HFF-Myc (cell line): ENCODE data around the gene ATF6B.
"Not testable (repeated sequence)": the region's sequence is repeated elsewhere in the genome, so short reads cannot be mapped to it uniquely, and the experiment has no call there.

Experiments
- DNase-seq: peaks from one replicate; pipeline ENCODE4 v3.0.0-alpha.2; 2011; ENCODE audit warnings: low read depth; ENCODE audit errors: extremely low read depth
- H3K4me3 ChIP-seq: replicated peaks from 2 replicates; pipeline ENCODE4 v1.5.1; 2011; ENCODE audit warnings: low read depth, mild to moderate bottlenecking, control low read depth, low read length
- CTCF ChIP-seq: IDR thresholded peaks from 2 replicates; pipeline ENCODE4 v1.5.1; 2012; ENCODE audit warnings: mild to moderate bottlenecking, low read depth, low read length, control low read depth; ENCODE audit errors: missing control alignments

ATF6B gene

GRCh38 chr6:32108094-32108627 lies 19.9 kb downstream of the ATF6B start:
- no peak for DNase-seq
- no peak for TF ChIP-seq CTCF
- no peak overlapping the region for H3K4me3 ChIP-seq

GRCh38 chr6:32107406-32107805 lies 20.6 kb downstream of the ATF6B start:
- no peak for TF ChIP-seq CTCF
- H3K4me3 ChIP-seq = no peak overlapping the region
- DNase-seq = no peak

GRCh38 chr6:32105433-32105832 lies 22.6 kb downstream of the ATF6B start:
- no peak for TF ChIP-seq CTCF
- no peak for DNase-seq

GRCh38 chr6:32102255-32102654 lies 25.8 kb downstream of the ATF6B start:
- DNase-seq = no peak
- no peak for TF ChIP-seq CTCF

More at GRCh38 chr6:32105433-32105832, 22.6 kb downstream of the ATF6B start:
- no peak overlapping the region for H3K4me3 ChIP-seq

GRCh38 chr6:32100251-32100650 lies 27.8 kb downstream of the ATF6B start:
- not testable (repeated sequence) for DNase-seq, H3K4me3 ChIP-seq

More at GRCh38 chr6:32102255-32102654, 25.8 kb downstream of the ATF6B start:
- no peak overlapping the region for H3K4me3 ChIP-seq

GRCh38 chr6:32097364-32097763 lies 30.7 kb downstream of the ATF6B start:
- DNase-seq = no peak
- TF ChIP-seq CTCF = no peak
- H3K4me3 ChIP-seq = no peak overlapping the region

- DNase-seq = no peak
- H3K4me3 ChIP-seq = no peak overlapping the region
- TF ChIP-seq CTCF = no peak
Measured at GRCh38 chr6:32096394-32097258, 31.4 kb downstream of the ATF6B start.
